Panc1 (cell line): Measurements from ENCODE around the gene COL1A1. TPM values are rescaled to one million over a fixed set of nuclear protein-coding genes. Genes with fewer than 3 reads are reported as not detected.
A peak's percentile ranks its signal among the peaks of the same experiment; 100 is the strongest.

Source experiments
- ATAC-seq: fragments of 200-7000 bp; cut with Tn5 transposase; 2 replicates; pipeline ENCODE4 v1.9.1; 2020; ENCODE audit warnings: mild to moderate bottlenecking, moderate library complexity
- BruUV-seq: library from RNA; stranded (reverse); fragments of 400-500 nt; replicated peaks from 2 replicates; lab custom pipeline; 2021; lab: Mats Ljungman, UMichigan
- CTCF ChIA-PET: fragments of 300-600 bp; sonication (Branson Sonifier 250); formaldehyde crosslinking; loops from one replicate; lab custom pipeline; 2022; ENCODE audit warnings: antibody characterized with exemption; lab: Charles Lee
- POLR2A ChIA-PET: fragments of 300-600 bp; sonication (Branson Sonifier 250); formaldehyde crosslinking; loops from one replicate; lab custom pipeline; 2022; ENCODE audit warnings: antibody characterized with exemption; lab: Charles Lee
- DNase-seq: peaks from one replicate; pipeline ENCODE4 v3.0.0-alpha.2; 2010; ENCODE audit warnings: low read depth, low spot score
- H3K27ac ChIP-seq: 2 replicates; pipeline ENCODE4 v1.5.1; 2011; ENCODE audit warnings: mild to moderate bottlenecking, low read length, inconsistent platforms
- H3K27me3 ChIP-seq: fragments of 200-500 bp; sonication (Bioruptor generic); 2 replicates; pipeline ENCODE4 v1.6.0; 2014; ENCODE audit warnings: low read length, inconsistent platforms; ENCODE audit not compliant: control insufficient read depth, insufficient read depth
- H3K36me3 ChIP-seq: fragments of 200-500 bp; sonication (Bioruptor generic); 2 replicates; pipeline ENCODE4 v1.5.1; 2014; ENCODE audit warnings: inconsistent platforms, mild to moderate bottlenecking, low read length, moderate library complexity; ENCODE audit not compliant: control insufficient read depth, insufficient read depth
- H3K4me1 ChIP-seq: 2 replicates; pipeline ENCODE4 v1.5.1; 2011; ENCODE audit warnings: inconsistent platforms, mild to moderate bottlenecking, low read length, moderate library complexity; ENCODE audit not compliant: control insufficient read depth, insufficient read depth
- H3K4me3 ChIP-seq, 2 experiments: 2 replicates each; pipeline ENCODE4 v1.5.1; 2011 to 2012; ENCODE audit warnings: low read depth in 2 of 2, low read length in 2 of 2, mild to moderate bottlenecking in 2 of 2, inconsistent platforms in 1 of 2, moderate library complexity in 1 of 2
- H3K9me3 ChIP-seq: fragments of 200-500 bp; sonication (Bioruptor generic); 2 replicates; pipeline ENCODE4 v1.5.1; 2014; ENCODE audit warnings: low read depth, mild to moderate bottlenecking, inconsistent platforms, low read length, moderate library complexity; ENCODE audit not compliant: control insufficient read depth, insufficient read depth
- POLR2AphosphoS5 ChIP-seq: IDR thresholded peaks from 2 replicates; pipeline ENCODE4 v1.6.1; 2012; ENCODE audit warnings: mild to moderate bottlenecking, low read depth, low read length, moderate library complexity
- SIN3A ChIP-seq: IDR thresholded peaks from 2 replicates; pipeline ENCODE4 v1.6.1; 2012; ENCODE audit warnings: low read depth, mild to moderate bottlenecking, low read length, moderate library complexity, borderline replicate concordance; ENCODE audit not compliant: insufficient read depth
- TCF7L2 ChIP-seq: IDR thresholded peaks from 2 replicates; pipeline ENCODE4 v1.6.1; 2011; ENCODE audit warnings: mild to moderate bottlenecking, low read depth, low read length, inconsistent platforms
- in situ Hi-C: cut with HindIII; loops from 2 replicates; pipeline ENCODE4 v1.10.0; 2016; ENCODE audit warnings: low sequenced_read_pairs, low pct_unique_long_range_greater_than_20kb
- intact Hi-C: fragments of 100-400 bp; cut with micrococcal nuclease; formaldehyde crosslinking; loops from one replicate; pipeline ENCODE4 v1.10.0; 2022; ENCODE audit not compliant: unreplicated experiment
- total RNA-seq: library from RNA; stranded (reverse); gene quantifications from one replicate; pipeline ENCODE4 v1.2.1, GENCODE V29; 2021; ENCODE audit not compliant: unreplicated experiment
- TF ChIP-seq, protein P1 (sequence below): fragments of 450-650 bp; IDR thresholded peaks from 2 replicates; pipeline ENCODE4 v1.5.1; 2017; ENCODE audit warnings: mild to moderate bottlenecking
- TF ChIP-seq, protein P2 (sequence below), 2 experiments: IDR thresholded peaks; 2 replicates each; pipeline ENCODE4 v1.6.1; 2011 to 2012; ENCODE audit warnings: low read depth in 2 of 2, control low read depth in 1 of 2, low read length in 1 of 2, mild to moderate bottlenecking in 1 of 2, moderate library complexity in 1 of 2; ENCODE audit not compliant: insufficient read depth in 1 of 2

COL1A1 gene
- total RNA-seq, 1 experiment from 2014 or later = 52.7 TPM

DNA sequence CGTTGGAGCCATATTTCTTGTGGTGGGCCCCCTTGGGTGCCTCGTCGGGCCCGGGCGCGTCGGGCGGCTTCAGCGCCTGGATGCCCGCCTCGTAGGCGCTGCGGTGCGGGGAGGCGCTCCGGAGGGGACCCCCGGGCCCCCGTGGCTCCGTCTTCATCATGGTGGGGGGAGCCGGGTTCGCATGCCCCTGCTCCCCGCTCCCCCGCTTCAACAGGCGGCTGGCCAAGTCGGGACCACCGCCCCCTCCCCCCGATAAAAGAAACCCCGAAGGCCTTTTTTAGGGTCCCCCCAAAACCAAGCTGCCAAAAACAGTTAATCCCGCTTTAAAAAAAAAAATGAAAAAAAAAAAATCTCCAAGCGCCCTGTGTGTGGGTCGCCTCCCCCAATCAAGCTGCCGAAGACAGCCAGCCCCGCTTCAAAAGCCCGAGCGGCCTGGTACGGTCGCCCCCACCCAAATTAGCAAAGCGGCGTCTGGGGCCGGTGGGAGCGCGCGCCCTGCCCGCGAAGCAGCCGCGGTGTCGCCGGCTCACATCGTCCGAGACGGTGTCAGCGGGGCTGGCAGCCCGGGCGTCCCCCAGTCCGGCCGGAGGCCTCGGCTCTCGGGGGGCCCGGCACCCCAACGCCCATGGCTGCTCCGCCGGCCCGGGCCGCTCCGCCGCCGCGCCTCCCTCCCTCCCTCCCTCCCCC lies 50.9 kb downstream of the COL1A1 start, which contains the start of gene PPP1R9B:
PPP1R9B (minus strand) TSS at position 324 of the 687 bp plus-strand sequence; CDS start at position 160, 164 bp downstream.
- Histone ChIP-seq H3K4me3 (peak within 1 kb of the TSS; percentile 70 to 97), H3K4me1 (peaks cover 61% of the 10 kb centered on the region), H3K27me3 (no peaks in the 10 kb centered on the region), H3K36me3 (peaks cover 15% of the 10 kb centered on the region; the same call in 1 of the 2 replicates), H3K27ac (peak within 1 kb of the TSS; percentile 100), H3K9me3 (no peaks in the 10 kb centered on the region)
- TF ChIP-seq, protein P1, sequence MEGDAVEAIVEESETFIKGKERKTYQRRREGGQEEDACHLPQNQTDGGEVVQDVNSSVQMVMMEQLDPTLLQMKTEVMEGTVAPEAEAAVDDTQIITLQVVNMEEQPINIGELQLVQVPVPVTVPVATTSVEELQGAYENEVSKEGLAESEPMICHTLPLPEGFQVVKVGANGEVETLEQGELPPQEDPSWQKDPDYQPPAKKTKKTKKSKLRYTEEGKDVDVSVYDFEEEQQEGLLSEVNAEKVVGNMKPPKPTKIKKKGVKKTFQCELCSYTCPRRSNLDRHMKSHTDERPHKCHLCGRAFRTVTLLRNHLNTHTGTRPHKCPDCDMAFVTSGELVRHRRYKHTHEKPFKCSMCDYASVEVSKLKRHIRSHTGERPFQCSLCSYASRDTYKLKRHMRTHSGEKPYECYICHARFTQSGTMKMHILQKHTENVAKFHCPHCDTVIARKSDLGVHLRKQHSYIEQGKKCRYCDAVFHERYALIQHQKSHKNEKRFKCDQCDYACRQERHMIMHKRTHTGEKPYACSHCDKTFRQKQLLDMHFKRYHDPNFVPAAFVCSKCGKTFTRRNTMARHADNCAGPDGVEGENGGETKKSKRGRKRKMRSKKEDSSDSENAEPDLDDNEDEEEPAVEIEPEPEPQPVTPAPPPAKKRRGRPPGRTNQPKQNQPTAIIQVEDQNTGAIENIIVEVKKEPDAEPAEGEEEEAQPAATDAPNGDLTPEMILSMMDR = no peak
- TF ChIP-seq POLR2AphosphoS5 (no peak; the same call in 1 of the 2 replicates), SIN3A (no peak), TCF7L2 (no peak)
- TF ChIP-seq, protein P2, sequence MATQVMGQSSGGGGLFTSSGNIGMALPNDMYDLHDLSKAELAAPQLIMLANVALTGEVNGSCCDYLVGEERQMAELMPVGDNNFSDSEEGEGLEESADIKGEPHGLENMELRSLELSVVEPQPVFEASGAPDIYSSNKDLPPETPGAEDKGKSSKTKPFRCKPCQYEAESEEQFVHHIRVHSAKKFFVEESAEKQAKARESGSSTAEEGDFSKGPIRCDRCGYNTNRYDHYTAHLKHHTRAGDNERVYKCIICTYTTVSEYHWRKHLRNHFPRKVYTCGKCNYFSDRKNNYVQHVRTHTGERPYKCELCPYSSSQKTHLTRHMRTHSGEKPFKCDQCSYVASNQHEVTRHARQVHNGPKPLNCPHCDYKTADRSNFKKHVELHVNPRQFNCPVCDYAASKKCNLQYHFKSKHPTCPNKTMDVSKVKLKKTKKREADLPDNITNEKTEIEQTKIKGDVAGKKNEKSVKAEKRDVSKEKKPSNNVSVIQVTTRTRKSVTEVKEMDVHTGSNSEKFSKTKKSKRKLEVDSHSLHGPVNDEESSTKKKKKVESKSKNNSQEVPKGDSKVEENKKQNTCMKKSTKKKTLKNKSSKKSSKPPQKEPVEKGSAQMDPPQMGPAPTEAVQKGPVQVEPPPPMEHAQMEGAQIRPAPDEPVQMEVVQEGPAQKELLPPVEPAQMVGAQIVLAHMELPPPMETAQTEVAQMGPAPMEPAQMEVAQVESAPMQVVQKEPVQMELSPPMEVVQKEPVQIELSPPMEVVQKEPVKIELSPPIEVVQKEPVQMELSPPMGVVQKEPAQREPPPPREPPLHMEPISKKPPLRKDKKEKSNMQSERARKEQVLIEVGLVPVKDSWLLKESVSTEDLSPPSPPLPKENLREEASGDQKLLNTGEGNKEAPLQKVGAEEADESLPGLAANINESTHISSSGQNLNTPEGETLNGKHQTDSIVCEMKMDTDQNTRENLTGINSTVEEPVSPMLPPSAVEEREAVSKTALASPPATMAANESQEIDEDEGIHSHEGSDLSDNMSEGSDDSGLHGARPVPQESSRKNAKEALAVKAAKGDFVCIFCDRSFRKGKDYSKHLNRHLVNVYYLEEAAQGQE (IDR thresholded peaks at IDR 0.05; ENCODE audit: insufficient read depth in 1 of 2, low read depth in 2 of 2, low read length in 1 of 2) = no peak
- in situ Hi-C loops (no loop called here), intact Hi-C loops (no loop called here)
- DNase-seq (no peak), ATAC-seq (peak; percentile 3)
- POLR2A ChIA-PET = interaction anchor here (0.6 kb wide), 1 partner anchor 11 kb away, joined by 12 read pairs; no protein-coding TSS in a partner anchor
- CTCF ChIA-PET = interaction anchor here (1.3 kb wide), 1 partner anchor 15 kb away, joined by 4 read pairs; the partner anchor contains the start of gene SGCA
- BruUV-seq = TSS peak; percentile 91

DNA sequence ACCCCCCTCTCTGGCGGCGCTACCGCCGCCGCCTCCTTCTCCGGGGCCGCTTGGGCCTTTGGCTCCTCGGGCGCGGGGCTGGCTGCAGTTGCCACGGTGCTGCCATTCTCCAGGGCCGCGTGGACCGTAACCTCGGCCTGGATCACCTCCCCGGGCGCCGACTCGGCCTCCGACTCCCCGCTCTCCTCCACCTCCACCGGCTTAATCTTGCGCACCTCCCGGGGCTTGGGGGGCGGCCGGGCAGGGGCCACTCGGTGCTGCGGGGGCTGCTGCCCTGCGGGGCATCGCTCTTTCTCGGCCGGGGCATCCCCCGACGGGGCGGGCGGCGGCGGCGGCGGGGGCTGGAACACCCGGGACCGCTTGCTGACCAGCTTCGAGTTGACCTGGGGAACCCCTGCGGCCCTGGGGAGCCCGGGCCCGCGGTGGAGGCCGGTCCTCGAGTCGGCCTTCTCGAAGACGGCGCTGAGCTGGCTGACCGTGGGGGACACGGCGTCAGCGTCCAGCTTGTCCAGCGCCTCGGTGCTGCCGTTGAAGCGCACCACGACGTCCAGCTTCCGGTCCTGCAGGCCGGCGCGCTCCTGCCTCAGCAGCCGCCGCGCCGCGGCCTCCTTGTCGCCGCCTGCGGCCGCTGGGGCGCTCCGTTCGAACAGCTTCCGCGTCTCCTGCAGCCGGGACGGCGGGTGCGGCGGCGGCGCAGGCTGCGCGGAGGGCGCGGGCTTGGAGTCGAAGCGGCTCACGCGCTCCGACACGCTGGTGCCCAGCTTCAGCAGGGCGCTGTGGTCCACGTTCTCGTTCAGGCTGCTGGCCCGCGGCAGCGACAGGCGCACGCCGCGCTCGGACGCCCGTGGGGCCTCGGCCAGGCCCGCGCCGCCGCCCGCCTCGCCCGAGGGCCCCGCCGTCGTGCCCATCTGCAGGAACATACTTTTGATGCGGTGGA lies 51.7 kb downstream of the COL1A1 start:
- DNase-seq = no peak
- in situ Hi-C loops (no loop called here), intact Hi-C loops (no loop called here)
- CTCF ChIA-PET = no interaction called here
- Histone ChIP-seq H3K36me3 (peaks cover 15% of the 10 kb centered on the region; the same call in 1 of the 2 replicates), H3K4me3 (peak overlapping the region; percentile 70 to 97), H3K9me3 (no peaks in the 10 kb centered on the region), H3K27ac (peak overlapping the region; percentile 94), H3K4me1 (peaks cover 56% of the 10 kb centered on the region), H3K27me3 (no peaks in the 10 kb centered on the region)
- ATAC-seq = peak; percentile 2; the same call in 1 of the 2 replicates
- peak; percentile 34; the same call in 1 of the 2 replicates for TF ChIP-seq SIN3A
- no peak for TF ChIP-seq POLR2AphosphoS5
- BruUV-seq = no TSS peak
- POLR2A ChIA-PET = no interaction called here
